Upper lobe of right lung (tissue), 1 donor: ENCODE data around the gene SH2D6. TPM values are rescaled to one million over a fixed set of nuclear protein-coding genes. Genes with fewer than 3 reads are reported as not detected.

Source experiments
- ATAC-seq: fragments of 200-7000 bp; cut with Tn5 transposase; one replicate; pipeline ENCODE4 v1.9.1; 2020; ENCODE audit warnings: mild to moderate bottlenecking, moderate library complexity
- DNase-seq: peaks from one replicate; pipeline ENCODE4 v3.0.0-alpha.2; 2020
- H3K27ac ChIP-seq: fragments of 200-600 bp; one replicate; pipeline ENCODE4 v1.8.0; 2022
- H3K27me3 ChIP-seq: fragments of 200-600 bp; one replicate; pipeline ENCODE4 v1.8.0; 2022; ENCODE audit warnings: mild to moderate bottlenecking
- H3K36me3 ChIP-seq: fragments of 200-600 bp; one replicate; pipeline ENCODE4 v1.8.0; 2022
- H3K4me1 ChIP-seq: fragments of 200-600 bp; one replicate; pipeline ENCODE4 v1.8.0; 2022
- H3K4me3 ChIP-seq: fragments of 200-600 bp; one replicate; pipeline ENCODE4 v1.8.0; 2022; ENCODE audit warnings: mild to moderate bottlenecking
- H3K9me3 ChIP-seq: fragments of 200-600 bp; one replicate; pipeline ENCODE4 v1.8.0; 2022
- intact Hi-C: fragments of 100-400 bp; cut with DNase I; formaldehyde crosslinking; loops from one replicate; pipeline ENCODE4 v1.11.0; 2022
- total RNA-seq: library from RNA; stranded (reverse); fragmentation: NEBNext Ultra II Directional; extraction: Animal tissue kit (Norgen Biotek cat#: 25700); gene quantifications from one replicate; pipeline ENCODE4 v1.2.1, GENCODE V29; 2021
- TF ChIP-seq, protein P1 (sequence below): fragments of 200-600 bp; IDR thresholded peaks from one replicate; pipeline ENCODE4 v1.8.0; 2022; ENCODE audit warnings: antibody characterized with exemption
- donor health status: DM: no; HTN: yes; CAD: no; lungs with severe emphysema.

Gene SH2D6
- total RNA-seq, 1 donor from 2014 or later, result 1.0 TPM

DNA sequence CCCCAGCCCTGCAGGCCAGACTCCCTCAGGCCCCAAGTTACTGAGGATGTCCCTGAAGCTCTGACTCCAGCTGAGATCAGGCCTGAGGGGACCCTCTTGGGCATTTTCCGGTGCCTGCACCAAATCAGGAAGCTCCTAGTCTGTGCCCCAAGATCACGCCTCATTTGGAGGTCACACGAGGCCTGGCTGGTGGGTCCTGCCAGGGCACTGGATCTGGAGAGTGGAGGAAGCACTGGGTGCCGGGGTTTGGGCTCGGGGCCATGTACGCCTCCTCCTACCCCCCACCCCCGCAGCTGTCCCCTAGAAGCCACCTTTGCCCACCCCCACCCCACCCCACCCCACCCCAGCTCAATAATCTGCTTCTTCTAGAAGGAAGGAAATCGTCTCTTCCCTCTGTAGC, 16.2 kb downstream of the SH2D6 start:
- Histone ChIP-seq H3K27ac (no peak overlapping the region), H3K4me1 (peaks cover 38% of the 10 kb centered on the region)
- intact Hi-C loops, result no loop called here

DNA sequence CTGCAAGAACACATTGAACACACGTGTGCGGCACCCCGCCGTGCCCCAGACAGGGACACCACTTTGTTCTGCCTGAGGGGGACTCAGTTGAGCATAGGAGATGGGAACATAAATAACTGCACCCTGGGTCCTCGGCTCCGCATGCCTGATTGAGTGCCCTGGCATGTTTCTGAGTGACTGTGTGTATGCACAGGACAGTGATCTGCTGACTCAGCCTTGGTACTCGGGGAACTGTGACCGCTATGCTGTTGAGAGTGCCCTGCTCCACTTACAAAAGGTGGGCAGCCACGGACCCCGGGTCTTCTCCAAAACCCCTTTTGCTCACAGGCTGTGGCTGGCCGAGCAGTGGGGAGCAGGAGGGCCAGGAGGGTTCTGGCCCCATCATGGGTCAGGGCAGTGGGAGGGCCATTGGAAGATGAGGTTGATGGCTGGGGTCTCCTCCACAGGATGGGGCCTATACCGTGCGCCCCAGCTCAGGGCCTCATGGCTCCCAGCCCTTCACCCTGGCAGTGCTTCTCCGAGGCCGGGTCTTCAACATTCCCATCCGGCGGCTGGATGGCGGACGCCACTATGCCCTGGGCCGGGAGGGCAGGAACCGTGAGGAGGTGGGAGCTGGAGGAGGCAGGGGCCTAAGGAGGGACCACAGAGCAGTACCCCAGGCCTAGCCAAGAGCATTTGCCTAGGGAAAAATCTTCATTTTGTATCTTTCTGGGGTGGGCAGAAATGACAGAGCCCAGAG, 16.9 kb downstream of the SH2D6 start:
- intact Hi-C loops, result no loop called here
- Histone ChIP-seq H3K36me3 (no peaks in the 10 kb centered on the region), H3K4me3 (no peak overlapping the region), H3K27ac (no peak overlapping the region), H3K27me3 (no peaks in the 10 kb centered on the region), H3K9me3 (no peaks in the 10 kb centered on the region), H3K4me1 (peaks cover 38% of the 10 kb centered on the region)
- TF ChIP-seq, protein P1, sequence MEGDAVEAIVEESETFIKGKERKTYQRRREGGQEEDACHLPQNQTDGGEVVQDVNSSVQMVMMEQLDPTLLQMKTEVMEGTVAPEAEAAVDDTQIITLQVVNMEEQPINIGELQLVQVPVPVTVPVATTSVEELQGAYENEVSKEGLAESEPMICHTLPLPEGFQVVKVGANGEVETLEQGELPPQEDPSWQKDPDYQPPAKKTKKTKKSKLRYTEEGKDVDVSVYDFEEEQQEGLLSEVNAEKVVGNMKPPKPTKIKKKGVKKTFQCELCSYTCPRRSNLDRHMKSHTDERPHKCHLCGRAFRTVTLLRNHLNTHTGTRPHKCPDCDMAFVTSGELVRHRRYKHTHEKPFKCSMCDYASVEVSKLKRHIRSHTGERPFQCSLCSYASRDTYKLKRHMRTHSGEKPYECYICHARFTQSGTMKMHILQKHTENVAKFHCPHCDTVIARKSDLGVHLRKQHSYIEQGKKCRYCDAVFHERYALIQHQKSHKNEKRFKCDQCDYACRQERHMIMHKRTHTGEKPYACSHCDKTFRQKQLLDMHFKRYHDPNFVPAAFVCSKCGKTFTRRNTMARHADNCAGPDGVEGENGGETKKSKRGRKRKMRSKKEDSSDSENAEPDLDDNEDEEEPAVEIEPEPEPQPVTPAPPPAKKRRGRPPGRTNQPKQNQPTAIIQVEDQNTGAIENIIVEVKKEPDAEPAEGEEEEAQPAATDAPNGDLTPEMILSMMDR, result no peak
- DNase-seq (peak; percentile 69), ATAC-seq (peak; percentile 4)

More for the DNA sequence above, 16.2 kb downstream of the SH2D6 start:
- no peaks in the 10 kb centered on the region for H3K36me3 ChIP-seq
- no peak for ATAC-seq
- H3K4me3 ChIP-seq, result no peak overlapping the region
- no peak for DNase-seq
- H3K27me3 ChIP-seq, result no peaks in the 10 kb centered on the region
- no peaks in the 10 kb centered on the region for H3K9me3 ChIP-seq
- TF ChIP-seq, protein P1, result no peak

DNA sequence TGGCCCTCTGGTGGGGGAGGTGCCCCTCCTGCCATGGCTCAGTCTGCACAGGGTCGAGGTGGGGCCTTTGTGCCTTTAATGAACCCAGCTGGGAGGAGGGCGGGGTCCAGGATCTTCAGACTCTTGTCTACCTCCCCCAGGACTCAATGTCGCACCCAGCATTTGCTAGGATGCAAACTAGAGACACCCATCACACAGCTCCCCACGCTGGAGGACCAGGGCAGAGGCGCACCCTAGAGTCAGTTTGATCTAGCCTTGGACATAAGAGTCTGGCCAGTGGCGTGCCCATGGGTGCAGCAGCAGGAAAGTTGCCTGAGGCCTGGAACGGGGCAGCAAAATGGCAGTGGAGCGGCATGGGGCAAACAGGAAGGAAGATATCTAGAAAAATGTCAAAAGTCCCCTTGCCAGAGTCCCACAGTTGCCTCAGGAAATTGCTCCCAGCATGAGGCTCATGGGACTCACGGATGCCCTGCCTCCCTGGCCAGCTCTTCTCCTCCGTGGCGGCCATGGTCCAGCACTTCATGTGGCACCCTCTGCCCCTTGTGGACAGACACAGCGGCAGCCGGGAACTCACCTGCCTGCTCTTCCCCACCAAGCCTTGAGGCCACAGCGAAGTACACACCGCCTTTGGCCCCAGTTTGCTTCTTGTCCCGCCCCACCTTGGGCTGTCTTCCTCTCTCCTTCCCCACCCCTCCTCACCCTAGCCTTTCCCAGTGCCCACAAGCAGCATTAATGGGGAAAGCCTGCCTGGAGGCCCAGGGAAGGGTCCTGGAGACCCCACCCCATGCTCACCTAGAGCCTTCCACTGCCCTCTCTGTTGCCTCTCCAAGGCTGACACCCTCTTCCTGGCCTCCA, 17.7 kb downstream of the SH2D6 start:
- Histone ChIP-seq H3K27me3 (no peaks in the 10 kb centered on the region), H3K4me1 (peaks cover 38% of the 10 kb centered on the region), H3K4me3 (no peak overlapping the region), H3K9me3 (no peaks in the 10 kb centered on the region), H3K27ac (peak overlapping the region; percentile 94), H3K36me3 (no peaks in the 10 kb centered on the region)
- ATAC-seq, result no peak
- intact Hi-C loops, result no loop called here
- TF ChIP-seq, protein P1, result no peak
- no peak for DNase-seq

DNA sequence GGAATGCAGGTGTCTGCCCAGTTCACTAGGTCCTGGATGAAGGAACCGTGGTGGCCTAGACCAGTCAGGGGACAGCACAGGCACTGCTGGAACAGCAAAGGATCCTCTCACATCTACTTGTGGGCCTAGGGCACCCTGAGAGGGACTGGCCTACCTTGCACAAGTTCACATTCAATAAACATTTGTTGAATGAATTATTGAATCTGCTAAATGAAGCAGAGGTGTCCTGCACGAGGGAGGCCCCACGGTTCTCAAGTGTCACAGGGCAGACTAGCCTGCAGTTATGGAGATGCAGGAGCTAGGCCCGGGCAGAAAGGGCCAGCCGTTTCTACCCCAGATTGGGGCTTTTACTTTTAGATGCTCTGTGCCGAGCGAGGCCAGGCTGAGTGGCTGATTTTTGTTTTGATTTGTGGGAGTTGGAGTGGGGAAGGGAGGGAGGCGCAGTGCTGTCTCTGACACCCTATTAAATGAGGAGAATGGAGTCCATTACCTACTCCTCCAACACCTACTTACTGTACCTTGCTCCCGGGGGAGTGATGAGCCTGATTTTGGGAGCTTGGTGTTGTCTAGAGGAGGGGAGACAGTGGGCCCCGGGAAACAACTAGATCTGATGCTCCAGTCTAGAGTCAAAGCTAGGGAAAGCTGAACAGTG, 18.4 kb downstream of the SH2D6 start:
- no peaks in the 10 kb centered on the region for H3K9me3 ChIP-seq
- intact Hi-C loops, result no loop called here
- ATAC-seq (no peak), DNase-seq (peak; percentile 66)
- peak overlapping the region; percentile 56 for H3K4me3 ChIP-seq
- H3K36me3 ChIP-seq, result no peaks in the 10 kb centered on the region
- H3K27ac ChIP-seq, result peak overlapping the region; percentile 94
- H3K27me3 ChIP-seq, result no peaks in the 10 kb centered on the region
- H3K4me1 ChIP-seq, result peaks cover 38% of the 10 kb centered on the region
- TF ChIP-seq, protein P1, result no peak

DNA sequence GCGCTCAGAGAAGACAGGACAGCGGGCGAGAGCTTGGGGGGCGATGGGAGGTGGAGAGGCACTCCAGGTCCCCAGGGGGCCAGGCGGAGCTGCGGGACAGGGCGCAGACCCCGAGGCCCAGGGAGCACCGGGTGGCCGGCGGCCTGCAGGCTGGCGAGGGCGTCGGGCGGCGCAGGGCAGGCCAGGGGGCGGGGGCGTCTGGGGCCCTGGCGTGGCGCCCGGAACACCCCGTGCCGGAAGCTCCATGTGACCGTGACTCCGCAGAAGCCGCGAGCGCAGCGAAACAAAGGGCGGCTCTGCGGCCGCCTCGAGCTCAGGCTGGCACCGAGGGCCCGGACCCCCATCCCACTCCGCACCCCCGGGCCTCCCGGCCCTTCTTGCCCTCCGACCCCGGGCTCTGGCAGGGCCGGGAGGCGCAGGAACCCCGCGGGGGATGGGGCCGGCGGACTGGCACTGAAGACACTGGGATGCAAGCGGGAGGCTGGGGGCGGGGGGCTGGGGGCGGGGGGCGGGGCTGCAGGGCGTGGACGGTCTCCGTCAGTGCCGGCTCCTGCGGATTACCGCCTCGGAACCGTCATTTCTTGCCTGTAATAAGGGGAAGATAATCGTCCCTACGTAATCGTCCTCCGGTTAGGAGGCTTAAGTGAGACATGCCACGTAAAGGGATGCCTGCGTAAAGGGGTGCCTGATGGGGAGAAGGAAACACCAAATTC, 19.1 kb downstream of the SH2D6 start:
- Histone ChIP-seq H3K27me3 (no peaks in the 10 kb centered on the region), H3K4me1 (peaks cover 38% of the 10 kb centered on the region), H3K36me3 (no peaks in the 10 kb centered on the region), H3K4me3 (peak overlapping the region; percentile 56), H3K27ac (peak overlapping the region; percentile 94), H3K9me3 (no peaks in the 10 kb centered on the region)
- intact Hi-C loops, result no loop called here
- TF ChIP-seq, protein P1, result no peak
- ATAC-seq, result peak; percentile 87
- peak; percentile 95 for DNase-seq
